Measurements from ENCODE around the gene KCNQ1. TPM values are rescaled to one million over a fixed set of nuclear protein-coding genes. Genes with fewer than 3 reads are reported as not detected.

The KCNQ1 gene
- total RNA-seq, 1 experiment from 2014 or later = 1.0 TPM

GRCh38 chr11:2743427-2744110 is 298.8 kb downstream of the KCNQ1 start:
- no peak for TF ChIP-seq CTCF (IDR thresholded peaks at IDR 0.05; ENCODE audit: insufficient read depth in 1 of 2, low read depth in 1 of 2, low read length in 1 of 2, severe bottlenecking in 1 of 2, unreplicated experiment in 1 of 2)
- Mint-ChIP-seq H3K27ac (ENCODE audit: unreplicated experiment) (no peak overlapping the region), H3K4me3 (ENCODE audit: unreplicated experiment) (no peak overlapping the region), H3K4me1 (ENCODE audit: low read depth, unreplicated experiment) (peaks cover 20% of the 10 kb centered on the region), H3K9me3 (ENCODE audit: unreplicated experiment) (no peaks in the 10 kb centered on the region), H3K27me3 (ENCODE audit: insufficient read depth, unreplicated experiment) (no peaks in the 10 kb centered on the region), H3K36me3 (ENCODE audit: insufficient read depth, unreplicated experiment) (no peaks in the 10 kb centered on the region)
- H3K27me3 ChIP-seq (replicated peaks; ENCODE audit: control insufficient read depth, insufficient read depth, low read length) = no peaks in the 10 kb centered on the region
- no peaks in the 10 kb centered on the region for H3K36me3 ChIP-seq (ENCODE audit: control insufficient read depth, insufficient read depth, low read length)
- no peak overlapping the region for H3K4me3 ChIP-seq (ENCODE audit: low read depth, low read length)
- ChIA-PET POLR2A (no interaction called here), CTCF (no interaction called here)
- DNase-seq = peak in 1 of 2 experiments; percentile 50
- no TSS peak for BruUV-seq (replicated peaks)
- H3K4me1 ChIP-seq = peaks cover 34% of the 10 kb centered on the region
- no peaks in the 10 kb centered on the region for H3K9me3 ChIP-seq
- intact Hi-C loops (cut with micrococcal nuclease; ENCODE audit: unreplicated experiment) = loop anchor here (5.0 kb wide), 1 partner anchor 46 kb away; the partner anchor contains the start of gene KCNQ1OT1

GRCh38 chr11:2744166-2744565 is 299.4 kb downstream of the KCNQ1 start:
- no TSS peak for BruUV-seq (replicated peaks)
- CTCF ChIA-PET = no interaction called here
- Mint-ChIP-seq H3K36me3 (ENCODE audit: insufficient read depth, unreplicated experiment) (no peaks in the 10 kb centered on the region), H3K27ac (ENCODE audit: unreplicated experiment) (no peak overlapping the region), H3K27me3 (ENCODE audit: insufficient read depth, unreplicated experiment) (no peaks in the 10 kb centered on the region), H3K9me3 (ENCODE audit: unreplicated experiment) (no peaks in the 10 kb centered on the region), H3K4me3 (ENCODE audit: unreplicated experiment) (no peak overlapping the region), H3K4me1 (ENCODE audit: low read depth, unreplicated experiment) (peaks cover 20% of the 10 kb centered on the region)
- Histone ChIP-seq H3K36me3 (ENCODE audit: control insufficient read depth, insufficient read depth, low read length) (no peaks in the 10 kb centered on the region), H3K27me3 (replicated peaks; ENCODE audit: control insufficient read depth, insufficient read depth, low read length) (no peaks in the 10 kb centered on the region), H3K9me3 (no peaks in the 10 kb centered on the region), H3K4me3 (ENCODE audit: low read depth, low read length) (no peak overlapping the region), H3K4me1 (peaks cover 32% of the 10 kb centered on the region)
- intact Hi-C loops (cut with micrococcal nuclease; ENCODE audit: unreplicated experiment) = loop anchor here (5.0 kb wide), 1 partner anchor 47 kb away; the partner anchor contains the start of gene KCNQ1OT1
- POLR2A ChIA-PET = interaction anchor here (0.6 kb wide), 1 partner anchor 43 kb away, joined by 3 read pairs; no protein-coding TSS in a partner anchor
- peak in 1 of 2 experiments; percentile 10 for DNase-seq
- TF ChIP-seq CTCF (IDR thresholded peaks at IDR 0.05; ENCODE audit: insufficient read depth in 1 of 2, low read depth in 1 of 2, low read length in 1 of 2, severe bottlenecking in 1 of 2, unreplicated experiment in 1 of 2) = no peak

DNA sequence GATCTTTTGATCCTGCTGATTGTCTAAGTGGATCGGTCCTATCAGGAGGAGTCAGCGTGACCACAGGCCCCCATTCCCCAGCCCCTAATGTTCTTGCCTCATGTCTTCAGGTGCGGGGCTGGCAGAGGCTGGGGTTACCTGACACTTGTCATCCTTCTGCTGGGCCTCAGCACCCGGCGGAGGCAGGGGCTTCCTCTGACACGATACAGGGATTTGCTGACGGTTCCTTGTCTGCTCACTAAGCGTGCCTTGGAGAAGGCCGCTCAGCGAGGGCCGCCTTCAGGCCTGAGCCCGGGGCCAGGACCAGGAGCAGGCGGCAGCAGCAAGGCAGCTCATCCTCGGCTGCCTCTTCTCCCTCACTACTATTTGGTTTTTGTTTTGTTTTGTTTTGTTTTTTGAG is 300.7 kb downstream of the KCNQ1 start:
- Histone ChIP-seq H3K27me3 (replicated peaks; ENCODE audit: control insufficient read depth, insufficient read depth, low read length) (no peaks in the 10 kb centered on the region), H3K4me3 (ENCODE audit: low read depth, low read length) (no peak overlapping the region), H3K36me3 (ENCODE audit: control insufficient read depth, insufficient read depth, low read length) (no peaks in the 10 kb centered on the region), H3K9me3 (no peaks in the 10 kb centered on the region), H3K4me1 (peaks cover 19% of the 10 kb centered on the region)
- Mint-ChIP-seq H3K27ac (ENCODE audit: unreplicated experiment) (no peak overlapping the region), H3K36me3 (ENCODE audit: insufficient read depth, unreplicated experiment) (no peaks in the 10 kb centered on the region), H3K4me3 (ENCODE audit: unreplicated experiment) (no peak overlapping the region), H3K9me3 (ENCODE audit: unreplicated experiment) (no peaks in the 10 kb centered on the region), H3K4me1 (ENCODE audit: low read depth, unreplicated experiment) (peaks cover 13% of the 10 kb centered on the region), H3K27me3 (ENCODE audit: insufficient read depth, unreplicated experiment) (no peaks in the 10 kb centered on the region)
- intact Hi-C loops (cut with micrococcal nuclease; ENCODE audit: unreplicated experiment) = no loop called here
- ChIA-PET CTCF (no interaction called here), POLR2A (no interaction called here)
- no peak for TF ChIP-seq CTCF (IDR thresholded peaks at IDR 0.05; ENCODE audit: insufficient read depth in 1 of 2, low read depth in 1 of 2, low read length in 1 of 2, severe bottlenecking in 1 of 2, unreplicated experiment in 1 of 2)
- DNase-seq = peak in 1 of 2 experiments; percentile 19
- BruUV-seq (replicated peaks) = no TSS peak

All from Caco-2 (cell line).